AML-193 (cell line): ENCODE measurements around the gene AR.
"Not testable (repeated sequence)": the region's sequence is repeated elsewhere in the genome, so short reads cannot be mapped to it uniquely, and the experiment has no call there.

Experiments used
- DNase-seq, 2 experiments: peaks; one replicate each; lab custom pipeline; 2025; lab: John Stamatoyannopoulos, UW

AR gene

DNA sequence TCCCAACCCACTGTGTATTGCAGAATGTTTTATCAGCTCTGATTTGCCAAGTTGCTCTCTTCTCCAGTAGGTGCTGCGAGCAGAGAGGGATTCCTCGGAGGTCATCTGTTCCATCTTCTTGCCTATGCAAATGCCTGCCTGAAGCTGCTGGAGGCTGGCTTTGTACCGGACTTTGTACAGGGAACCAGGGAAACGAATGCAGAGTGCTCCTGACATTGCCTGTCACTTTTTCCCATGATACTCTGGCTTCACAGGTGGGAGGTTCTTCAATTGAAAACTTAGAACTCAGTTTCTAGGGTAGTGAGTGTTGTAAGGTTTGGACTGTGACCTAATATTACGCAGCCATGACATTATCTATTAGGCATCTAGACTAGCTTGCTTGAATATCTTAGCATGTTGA lies 24.9 kb downstream of the AR start:
- no peak for DNase-seq

DNA sequence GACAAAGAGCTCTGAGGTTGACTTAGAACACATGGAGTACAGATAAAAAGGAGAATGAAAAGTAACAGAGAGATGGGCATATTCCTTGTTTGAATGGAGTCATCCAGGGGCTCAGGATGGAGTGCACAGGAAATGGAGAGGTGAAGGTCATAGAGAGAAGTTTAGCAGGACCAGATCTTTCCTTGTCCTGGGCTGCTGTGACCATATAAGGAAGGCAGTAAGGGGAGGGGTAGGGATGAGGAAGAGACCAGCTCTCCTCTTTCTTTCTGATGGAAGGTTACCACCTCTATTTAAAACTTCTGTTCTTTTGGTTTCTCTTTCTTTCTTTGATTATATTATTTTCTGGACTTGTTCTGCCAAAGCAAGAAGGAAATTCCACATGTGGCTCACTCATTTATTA lies 27.0 kb downstream of the AR start:
- no peak for DNase-seq

DNA sequence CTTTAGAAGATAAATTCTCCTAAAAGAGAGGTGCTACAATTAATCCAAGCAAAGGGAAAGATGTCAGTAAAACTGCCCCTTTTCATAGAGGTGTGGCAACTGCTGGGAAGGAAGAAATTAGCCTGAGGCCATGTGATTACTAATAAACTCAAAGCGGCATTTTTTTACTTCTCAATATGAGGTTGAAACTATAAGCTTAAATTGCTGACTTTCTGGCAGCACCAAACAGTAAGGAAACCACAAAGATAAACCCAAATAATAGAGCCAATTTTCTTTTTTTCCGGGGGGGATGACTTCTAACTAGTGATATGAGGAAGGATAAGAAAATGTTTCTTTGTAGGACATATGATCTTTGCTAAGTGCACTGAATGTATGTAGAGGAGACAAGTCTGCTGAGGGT lies 30.9 kb downstream of the AR start:
- no peak for DNase-seq

DNA sequence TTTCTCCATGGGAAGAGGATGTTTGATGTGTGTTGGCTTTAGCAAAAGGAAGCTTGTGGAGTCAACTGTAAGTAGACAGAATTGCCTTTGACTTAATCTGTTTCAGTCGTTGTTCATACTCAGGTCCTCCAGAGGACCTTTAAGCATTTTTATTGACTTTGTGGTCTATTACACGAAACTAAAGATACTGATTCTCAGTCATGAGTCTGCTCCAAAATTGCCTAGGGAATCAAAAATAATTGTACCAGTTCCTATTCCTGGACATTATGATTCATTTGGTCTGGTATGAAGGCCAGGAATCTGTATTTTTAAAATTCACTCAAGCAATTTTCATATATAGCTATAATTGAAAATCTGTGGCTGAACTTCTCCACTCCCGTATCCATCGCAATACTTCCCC lies 38.6 kb downstream of the AR start:
- DNase-seq: no peak

DNA sequence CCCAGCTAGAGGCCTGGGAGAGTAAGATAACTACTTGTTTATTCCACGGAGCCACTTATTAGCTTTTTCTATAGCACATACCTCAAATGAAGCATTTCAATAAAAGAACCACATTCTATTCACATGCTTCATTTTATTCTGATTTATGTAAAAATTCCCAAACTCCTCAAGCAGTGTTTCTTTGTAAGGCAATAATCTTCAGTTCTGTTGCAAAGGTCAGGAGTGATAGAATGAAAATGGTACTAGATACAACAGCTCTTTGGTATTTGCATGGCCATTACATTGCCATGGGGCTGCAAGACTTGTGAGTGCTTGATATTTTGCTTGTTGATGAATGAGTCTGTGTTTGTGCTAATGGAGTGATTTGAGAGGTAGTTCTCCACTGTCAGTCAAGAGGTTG lies 39.4 kb downstream of the AR start:
- no peak for DNase-seq

DNA sequence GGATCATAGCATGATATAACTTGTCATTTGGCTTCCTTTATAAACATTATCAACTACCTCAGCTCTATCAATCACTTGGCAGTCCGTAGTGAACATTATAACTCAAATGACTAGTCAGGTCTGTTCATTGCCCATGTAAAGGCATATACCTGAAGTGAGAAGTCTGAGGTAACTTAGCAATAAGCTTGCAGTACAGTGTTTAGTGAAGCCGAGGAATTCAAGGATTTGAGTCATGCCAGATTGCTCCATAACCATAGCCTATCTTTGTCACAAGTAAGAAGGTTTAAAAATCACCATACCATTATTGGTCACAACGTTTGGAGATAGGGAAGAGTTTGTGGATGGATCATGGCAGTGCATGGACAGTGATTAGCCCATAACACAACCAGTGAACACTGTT lies 41.6 kb downstream of the AR start:
- no peak for DNase-seq

DNA sequence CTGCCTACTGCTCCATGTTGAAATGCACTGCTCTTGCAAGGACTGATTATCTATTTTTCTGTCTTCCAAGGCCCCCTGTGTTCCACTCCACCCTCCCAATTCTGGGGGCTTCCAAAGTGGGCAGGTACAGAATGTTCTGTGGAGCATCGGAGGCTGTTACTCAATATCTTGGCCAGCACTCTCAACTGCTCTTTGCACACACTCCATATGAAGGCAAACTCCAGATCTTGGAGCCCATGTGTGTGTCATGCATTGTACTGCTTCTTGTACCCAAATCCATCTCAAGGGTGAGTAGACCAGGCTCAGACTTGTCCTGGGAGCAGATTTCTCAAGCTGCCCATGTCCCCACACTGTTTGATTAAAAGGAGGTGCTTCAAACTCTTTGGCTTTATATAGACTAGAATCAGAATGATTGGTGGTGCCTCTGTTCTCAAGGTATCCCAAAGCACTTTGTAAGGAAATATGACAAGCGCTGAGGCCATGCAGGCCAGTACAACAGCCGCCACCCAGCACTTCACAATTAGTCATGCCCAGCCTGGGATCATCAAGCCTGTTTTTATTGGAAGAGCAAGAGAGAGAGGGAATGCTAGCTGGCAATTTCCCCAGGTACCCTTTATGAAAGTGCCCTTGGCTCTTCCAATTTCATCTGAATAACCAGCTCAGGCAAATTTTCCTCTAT lies 44.3 kb downstream of the AR start:
- no peak for DNase-seq

DNA sequence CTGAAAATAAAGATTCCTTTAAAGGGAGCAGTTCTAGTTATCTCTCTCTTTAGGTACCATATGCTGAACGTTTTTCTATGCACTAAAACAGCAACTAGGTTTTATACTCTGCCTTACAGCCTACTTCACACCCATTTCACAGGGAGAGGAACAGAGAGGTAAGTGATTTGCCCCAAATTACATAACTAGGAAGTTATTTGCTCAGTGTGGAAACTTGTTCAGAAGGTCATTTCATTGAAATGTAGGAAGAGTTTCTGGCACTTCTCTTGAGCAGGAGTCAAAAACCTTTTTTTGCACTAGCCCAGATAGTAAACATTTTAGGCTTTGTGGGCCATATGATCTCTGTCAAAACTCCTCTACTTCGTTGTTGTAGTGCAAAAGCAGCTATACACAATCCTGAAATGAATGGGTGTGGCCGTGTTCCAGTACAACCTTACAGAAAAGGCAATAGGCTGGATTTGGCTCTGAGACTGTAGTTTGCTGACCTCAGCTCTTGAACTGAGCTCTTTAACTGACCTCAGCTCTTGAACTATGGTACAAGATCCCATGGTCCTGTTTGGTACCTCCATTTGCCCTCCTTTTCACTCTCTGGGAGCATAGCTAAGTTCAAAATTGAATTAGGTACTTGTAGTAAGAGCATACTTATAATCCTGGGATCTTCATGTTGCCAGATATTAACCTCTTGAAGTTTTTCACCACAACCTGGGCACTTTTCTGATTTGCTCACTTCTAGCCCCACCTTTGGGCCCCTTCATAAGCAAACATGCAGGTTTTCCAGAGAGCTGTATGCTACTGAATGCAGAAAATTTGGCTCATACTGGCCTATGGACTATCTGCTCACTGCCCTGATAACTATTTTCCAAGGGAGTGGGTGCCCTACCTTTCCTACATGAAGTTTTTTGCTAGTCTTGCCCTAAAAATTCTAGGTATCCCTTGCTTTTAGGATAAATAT lies 53.3 kb downstream of the AR start:
- DNase-seq: no peak

DNA sequence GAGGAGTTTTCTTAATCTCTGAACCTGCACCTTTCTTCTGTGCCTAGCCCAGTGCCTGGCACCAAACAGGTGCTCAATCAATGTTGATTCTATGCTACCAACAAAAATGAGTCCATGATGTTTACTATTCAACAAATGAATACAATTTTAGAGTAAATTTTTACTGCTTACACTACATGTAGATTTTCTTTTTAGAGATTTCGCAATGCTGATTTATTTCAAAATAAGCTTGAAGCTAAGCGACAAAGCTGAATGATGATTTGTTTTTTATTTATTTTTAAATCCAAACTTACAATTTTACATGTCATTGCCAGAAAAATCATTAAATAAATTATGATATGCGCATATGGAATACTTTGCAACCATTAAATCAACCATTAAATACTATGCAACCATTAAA lies 55.7 kb downstream of the AR start:
- DNase-seq: no peak

DNA sequence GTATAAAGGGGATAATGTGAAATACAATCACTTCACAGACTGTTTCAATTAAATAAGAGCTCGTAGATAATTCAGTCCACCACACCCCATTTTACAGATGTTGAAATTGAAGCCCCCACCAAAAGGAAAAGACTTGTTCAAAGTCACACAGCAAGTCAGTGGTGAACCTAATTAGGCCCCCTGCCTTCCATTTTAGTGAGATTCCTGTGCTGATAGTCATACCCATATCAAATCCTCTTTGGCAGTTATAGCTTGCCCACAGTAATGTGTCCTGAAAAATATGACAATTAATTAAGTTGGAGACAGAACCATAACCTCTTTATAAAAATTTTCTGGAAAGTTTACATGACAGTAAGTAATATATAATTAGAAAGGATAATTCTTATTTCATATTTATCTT lies 58.0 kb downstream of the AR start:
- no peak for DNase-seq

DNA sequence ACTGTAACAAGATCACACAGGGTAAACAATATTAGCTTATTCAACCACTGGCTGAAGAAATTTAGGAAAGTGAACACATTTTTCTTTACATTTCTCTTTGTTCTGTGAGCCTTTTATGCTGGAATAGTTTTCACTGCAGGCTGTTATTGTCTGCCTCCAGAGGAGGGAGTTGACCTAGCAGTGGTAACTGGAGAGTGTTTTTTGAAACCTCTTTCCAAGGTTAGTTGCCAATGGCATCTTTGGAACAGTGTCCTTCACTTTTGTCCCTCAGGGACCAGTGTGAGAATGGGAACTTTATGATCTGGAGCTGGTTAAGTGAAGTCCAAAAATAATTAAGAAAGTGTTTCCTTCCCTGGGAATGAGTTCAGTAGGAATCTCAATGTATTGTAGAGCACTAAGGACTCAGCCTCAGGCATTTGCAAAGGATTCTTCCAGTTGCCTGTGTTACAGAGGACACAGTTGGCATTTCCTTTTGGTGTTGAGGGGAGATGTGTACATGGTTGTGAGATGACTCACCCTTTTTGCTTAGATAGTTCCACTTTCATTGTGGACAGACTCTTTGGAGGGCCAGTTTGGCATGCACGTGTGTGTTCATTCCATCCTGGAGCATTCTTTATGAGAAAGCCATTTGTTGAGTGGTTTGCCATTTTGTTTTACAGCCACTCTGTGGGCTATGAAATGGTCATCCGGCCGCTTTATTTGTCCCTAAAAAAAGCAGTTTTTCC lies 61.3 kb downstream of the AR start:
- no peak for DNase-seq

DNA sequence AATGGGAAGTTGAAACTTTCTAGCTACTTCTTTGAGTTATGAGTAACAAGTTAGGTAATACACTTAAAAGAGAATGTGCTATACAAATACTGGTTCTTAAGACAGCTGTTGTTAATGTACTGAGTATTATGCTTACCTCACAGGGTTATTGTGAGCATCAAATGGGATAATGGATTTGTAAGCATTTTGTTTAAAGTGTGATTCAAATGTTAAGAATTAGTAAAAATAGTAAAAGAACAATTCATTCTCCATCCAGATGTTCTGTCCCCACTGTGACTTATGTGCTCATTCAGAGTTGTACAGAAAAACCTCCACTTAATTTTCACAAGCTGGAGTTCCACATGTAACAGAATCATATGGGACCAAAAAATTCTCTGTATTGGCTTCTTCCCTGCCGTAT lies 63.6 kb downstream of the AR start:
- DNase-seq: no peak

DNA sequence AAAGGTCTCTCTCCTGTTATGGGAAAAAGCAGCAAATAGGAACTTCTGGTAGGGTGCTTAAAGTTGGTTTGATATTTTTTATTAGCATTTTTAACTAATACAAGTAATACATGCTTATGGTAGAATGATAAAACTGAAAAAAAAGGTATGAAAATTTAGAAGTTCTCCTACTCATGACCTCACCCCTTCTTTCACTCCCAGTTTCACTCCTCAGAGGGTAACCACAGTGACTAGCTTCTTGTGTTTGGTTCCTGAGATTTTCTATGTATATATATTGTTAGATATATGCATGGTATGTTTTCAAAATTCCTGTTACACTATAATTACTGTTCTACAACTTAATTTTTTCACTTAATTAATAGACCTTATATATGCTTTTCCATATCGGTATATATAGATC lies 66.5 kb downstream of the AR start:
- DNase-seq: no peak

DNA sequence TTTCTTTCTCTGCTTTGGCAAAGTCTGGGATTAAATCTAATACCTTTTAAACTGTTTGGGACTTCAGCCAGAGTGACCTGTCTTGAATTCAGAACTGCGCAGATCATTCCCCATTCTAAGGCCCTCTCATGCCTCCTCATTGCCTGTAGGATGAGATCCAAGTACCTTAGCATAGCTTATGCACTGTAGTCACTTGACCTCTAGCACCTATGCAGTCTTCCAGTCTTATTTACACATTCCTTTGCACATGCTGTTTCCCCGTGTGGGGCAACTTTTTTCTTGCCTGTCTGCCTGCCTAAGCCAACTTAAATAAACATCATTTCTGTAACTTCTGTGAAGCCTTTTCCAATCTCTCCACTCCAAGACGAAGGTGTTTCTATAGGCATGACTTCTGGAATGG lies 68.4 kb downstream of the AR start:
- no peak for DNase-seq

DNA sequence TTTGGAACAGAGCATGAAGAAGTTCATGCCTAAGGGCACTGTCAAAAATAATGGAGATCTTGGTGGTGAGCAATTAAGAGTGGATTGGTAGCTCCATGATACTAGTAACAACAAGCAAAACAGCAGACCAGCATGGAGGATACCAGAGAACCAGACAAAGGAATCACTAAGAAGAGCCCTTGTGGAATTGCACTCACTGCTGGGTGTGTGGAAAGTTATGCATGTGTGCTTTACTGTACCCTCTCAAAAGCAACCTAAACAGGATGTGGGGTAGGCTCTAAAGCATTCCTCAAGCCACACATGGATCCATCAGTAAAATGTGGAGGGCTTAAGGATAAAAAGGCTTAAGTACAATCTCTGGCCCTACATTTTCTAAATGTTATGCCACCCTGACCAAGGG lies 69.5 kb downstream of the AR start:
- no peak for DNase-seq

DNA sequence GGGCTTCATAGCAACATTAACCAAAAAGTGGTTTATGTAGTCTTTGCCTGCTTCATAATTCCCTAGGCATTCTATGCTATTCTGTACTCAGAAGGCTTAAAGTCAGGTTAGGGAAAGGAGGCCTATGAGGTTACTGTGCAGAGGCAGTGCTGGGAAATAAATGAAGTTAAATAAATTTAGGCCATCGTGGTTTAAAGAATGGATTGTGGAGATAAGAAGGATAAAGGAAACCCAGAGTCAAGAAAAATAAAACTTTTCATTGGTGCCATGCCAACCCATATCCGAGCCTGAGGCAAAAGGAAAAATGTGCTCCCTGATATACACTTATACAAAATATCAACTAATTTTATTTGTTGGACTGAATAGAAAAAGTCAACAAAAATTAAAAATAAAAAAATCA lies 70.2 kb downstream of the AR start:
- DNase-seq: no peak

DNA sequence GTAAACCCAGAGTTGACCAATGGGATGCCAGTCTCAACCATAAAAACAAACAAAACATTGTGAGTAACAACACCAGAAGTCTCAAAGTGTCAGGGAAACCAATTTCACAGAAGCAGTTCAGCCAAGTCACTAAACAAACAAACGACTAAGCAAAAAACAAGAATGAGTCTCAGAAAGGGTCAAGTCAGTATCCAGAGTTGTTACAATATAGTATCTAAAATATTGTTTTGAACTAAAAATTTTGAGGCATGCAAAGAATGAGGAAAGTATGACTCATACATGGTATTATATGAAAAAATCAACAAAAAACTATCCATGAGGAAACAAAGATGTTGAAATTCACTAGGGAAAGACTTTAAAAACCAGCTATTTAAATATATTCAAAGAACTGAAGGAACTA lies 70.6 kb downstream of the AR start:
- no peak for DNase-seq

DNA sequence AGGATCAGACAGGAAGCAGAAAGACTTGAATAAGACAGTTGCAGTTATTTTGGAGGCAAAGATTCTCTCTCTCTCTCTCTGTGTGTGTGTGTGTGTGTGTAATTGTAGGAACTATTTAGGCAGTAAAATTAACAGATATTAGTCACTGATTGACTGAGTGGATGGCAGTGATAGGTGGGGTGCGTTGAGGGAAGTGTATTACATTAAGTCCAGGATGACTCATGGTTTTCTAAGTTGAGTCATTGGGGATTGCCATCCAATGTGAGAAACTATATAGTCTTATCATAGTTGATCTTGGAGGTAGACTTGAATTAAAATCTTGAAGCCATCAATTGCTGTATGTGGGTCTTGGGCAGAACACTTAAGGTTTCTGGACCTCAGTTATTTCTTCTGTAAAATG lies 75.4 kb downstream of the AR start:
- DNase-seq: no peak

DNA sequence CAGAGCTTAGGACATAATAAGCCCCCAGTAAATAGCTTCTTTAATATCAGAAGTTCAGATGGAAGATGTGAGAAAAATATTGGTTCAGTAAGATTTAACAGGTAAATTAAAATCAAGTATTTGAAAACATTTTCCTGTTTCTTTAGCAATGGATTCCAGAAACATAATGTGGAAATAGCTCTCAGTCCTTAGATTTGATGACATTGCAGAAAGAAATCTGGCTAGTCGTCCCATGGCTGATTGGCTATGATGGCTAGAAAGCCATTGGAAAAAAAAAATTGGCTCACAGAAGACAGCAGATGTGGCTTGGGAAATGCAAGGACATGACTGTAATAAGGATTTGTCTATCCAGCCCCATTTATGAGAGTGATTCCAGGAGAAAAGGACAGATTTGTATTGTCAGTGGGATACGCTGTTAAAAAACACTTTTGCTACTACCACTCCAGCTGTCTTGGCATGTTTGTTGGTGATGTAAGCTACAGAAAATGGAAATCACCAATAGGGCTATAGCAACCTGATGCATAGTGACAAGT lies 78.3 kb downstream of the AR start:
- DNase-seq: no peak

DNA sequence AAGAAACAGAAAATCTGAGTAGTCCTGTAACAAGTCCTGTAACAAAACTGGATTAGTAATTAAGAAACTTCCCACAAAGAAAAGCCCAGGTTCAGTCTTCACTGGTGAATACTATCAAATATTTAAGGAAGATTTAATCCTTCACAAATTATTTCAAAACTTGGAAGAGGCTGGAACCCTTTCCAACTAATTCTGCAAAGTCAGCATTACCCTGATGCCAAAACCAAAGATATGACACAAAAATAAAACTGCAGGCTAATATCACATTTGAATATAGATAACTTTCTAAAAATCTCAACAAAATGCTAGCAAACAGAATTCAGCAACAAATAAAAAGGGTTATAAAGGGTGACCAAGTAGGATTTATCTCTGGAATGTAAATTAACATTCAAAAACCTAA lies 80.5 kb downstream of the AR start:
- no peak for DNase-seq

DNA sequence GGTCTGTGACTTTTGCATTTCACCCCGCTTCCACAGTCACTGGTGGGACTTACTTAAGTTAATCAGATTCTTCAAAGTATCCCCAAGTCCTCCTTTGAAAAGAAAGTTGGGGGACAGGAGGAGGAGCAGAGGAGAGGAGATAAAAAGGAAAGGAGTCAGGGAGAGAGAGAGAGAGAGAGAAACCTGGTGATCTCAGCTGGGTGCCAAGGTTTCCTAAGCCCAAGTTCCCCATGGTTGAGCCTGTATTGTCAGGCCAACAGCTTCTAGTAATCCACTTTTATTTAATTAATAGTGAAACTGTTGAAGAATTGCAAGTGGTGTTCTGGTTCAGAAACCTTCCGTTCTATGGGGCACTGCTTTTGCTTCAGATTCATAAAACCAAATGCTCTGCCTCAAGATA lies 91.6 kb downstream of the AR start:
- DNase-seq: no peak

DNA sequence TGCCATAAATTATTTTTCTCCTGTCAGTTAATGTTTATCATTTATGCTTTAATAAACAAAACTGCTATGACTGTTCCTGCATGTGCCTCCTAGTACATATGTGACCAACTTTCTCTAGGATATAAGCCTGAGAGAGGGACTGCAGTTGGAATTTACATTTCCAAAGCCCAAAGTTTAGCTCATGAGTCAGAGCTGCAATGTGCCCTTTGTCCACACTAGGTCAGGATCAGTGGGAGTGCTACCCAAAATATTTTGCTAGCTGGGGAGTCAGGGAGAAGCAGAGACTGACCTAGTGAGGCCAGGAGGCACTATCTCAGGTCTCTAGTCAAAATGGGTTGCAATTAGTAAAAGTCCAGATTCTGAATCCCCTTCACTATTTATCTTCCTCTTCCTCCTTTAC lies 92.7 kb downstream of the AR start:
- no peak for DNase-seq

DNA sequence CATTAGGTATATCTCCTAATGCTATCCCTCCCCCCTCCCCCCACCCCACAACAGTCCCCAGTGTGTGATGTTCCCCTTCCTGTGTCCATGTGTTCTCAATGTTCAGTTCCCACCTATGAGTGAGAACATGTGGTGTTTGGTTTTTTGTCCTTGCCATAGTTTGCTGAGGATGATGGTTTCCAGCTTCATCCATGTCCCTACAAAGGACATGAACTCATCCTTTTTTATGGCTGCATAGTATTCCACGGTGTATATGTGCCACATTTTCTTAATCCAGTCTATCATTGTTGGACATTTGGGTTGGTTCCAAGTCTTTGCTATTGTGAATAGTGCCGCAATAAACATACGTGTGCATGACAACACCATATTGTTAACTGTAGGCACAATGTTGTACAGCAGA lies 93.5 kb downstream of the AR start:
- DNase-seq: not testable (repeated sequence)
